Right renal pelvis (tissue), 4 donors: ENCODE results near the gene SMAD7. TPM values are rescaled to one million over a fixed set of nuclear protein-coding genes. Genes with fewer than 3 reads are reported as not detected.

Experiments used
- DNase-seq, 4 donors: peaks; one replicate each; pipeline ENCODE4 v3.0.0-alpha.2; 2013; ENCODE audit warnings: low read depth in 4 of 4, low spot score in 3 of 4, missing footprints in 1 of 4
- polyA plus RNA-seq, 4 donors: library from polyadenylated mRNA; unstranded; fragments of 120-200 nt; gene quantifications; one replicate each; pipeline ENCODE4 v1.2.1, GENCODE V29; 2013; ENCODE audit not compliant: insufficient read length in 4 of 4

Gene SMAD7
- polyA plus RNA-seq, 4 donors: 66.6 to 73.8 (median 69.0) TPM

- no peak for DNase-seq
These were observed 17.8 kb downstream of the SMAD7 start for GRCh38 chr18:48932822-48933510.

GRCh38 chr18:48932462-48932818, 18.3 kb downstream of the SMAD7 start:
- DNase-seq: no peak

GRCh38 chr18:48931680-48932461, 18.9 kb downstream of the SMAD7 start:
- DNase-seq: no peak

GRCh38 chr18:48930926-48931325, 19.8 kb downstream of the SMAD7 start:
- DNase-seq: no peak

GRCh38 chr18:48929941-48930713, 20.6 kb downstream of the SMAD7 start:
- peak in 2 of 4 donors; percentile 83 to 86 for DNase-seq

GRCh38 chr18:48929212-48929612, 21.6 kb downstream of the SMAD7 start:
- no peak for DNase-seq

GRCh38 chr18:48928787-48929186, 22.0 kb downstream of the SMAD7 start:
- no peak for DNase-seq

- DNase-seq: no peak
These were observed 23.3 kb downstream of the SMAD7 start for GRCh38 chr18:48927286-48928080.

GRCh38 chr18:48926420-48926857, 24.3 kb downstream of the SMAD7 start:
- DNase-seq: no peak

GRCh38 chr18:48925491-48925780, 25.3 kb downstream of the SMAD7 start:
- no peak for DNase-seq

- DNase-seq: no peak
These were observed 25.9 kb downstream of the SMAD7 start for GRCh38 chr18:48924630-48925490.

- no peak for DNase-seq
These were observed 26.8 kb downstream of the SMAD7 start for GRCh38 chr18:48923746-48924629.

- DNase-seq: no peak
These were observed 27.7 kb downstream of the SMAD7 start for GRCh38 chr18:48922801-48923730.

GRCh38 chr18:48922226-48922800, 28.5 kb downstream of the SMAD7 start:
- no peak for DNase-seq

- DNase-seq: no peak
These were observed 29.2 kb downstream of the SMAD7 start for GRCh38 chr18:48921305-48922225.

GRCh38 chr18:48920408-48921038, 30.2 kb downstream of the SMAD7 start:
- DNase-seq: no peak
